Cardiac muscle cell (in vitro differentiated cells and primary cell): ENCODE results near the gene FSTL4. TPM values are rescaled to one million over a fixed set of nuclear protein-coding genes. Genes with fewer than 3 reads are reported as not detected.

Experiments
- DNase-seq, 2 donors: peaks; one replicate each; pipeline versions ENCODE4 v3.0.0 to v3.0.0-alpha.2; 2010 to 2017; ENCODE audit warnings: low read depth in 1 of 2, low spot score in 1 of 2
- H3K27ac ChIP-seq: fragments of 200-600 bp; sonication (generic); 2 replicates; pipeline ENCODE4 v1.5.1; 2016
- H3K27me3 ChIP-seq: fragments of 200-600 bp; sonication (generic); 2 replicates; pipeline ENCODE4 v1.6.0; 2016; ENCODE audit warnings: control low read depth
- H3K36me3 ChIP-seq: fragments of 200-600 bp; sonication (generic); 2 replicates; pipeline ENCODE4 v1.5.1; 2016; ENCODE audit warnings: control low read depth
- H3K4me1 ChIP-seq: fragments of 200-600 bp; sonication (generic); 2 replicates; pipeline ENCODE4 v1.8.1; 2017; ENCODE audit warnings: low read depth, mild to moderate bottlenecking, mixed run types
- H3K4me3 ChIP-seq: fragments of 200-600 bp; sonication (generic); 2 replicates; pipeline ENCODE4 v1.5.1; 2016; ENCODE audit warnings: mild to moderate bottlenecking
- H3K9me3 ChIP-seq: fragments of 200-600 bp; sonication (generic); 2 replicates; pipeline ENCODE4 v1.5.1; 2017; ENCODE audit warnings: low read depth, mild to moderate bottlenecking, control low read depth
- polyA plus RNA-seq: library from polyadenylated mRNA; unstranded; fragments of >200 nt; fragmentation: Nextera tagmentation; extraction: Ambion mirVana; gene quantifications from 2 replicates; pipeline ENCODE4 v1.2.1, GENCODE V29; 2016
- total RNA-seq: library from RNA; depleted of rRNA; stranded (reverse); fragments of >200 nt; gene quantifications from 2 replicates; pipeline ENCODE4 v1.2.3, GENCODE V29; 2016
- TF ChIP-seq, protein P1 (sequence below): IDR thresholded peaks from 2 replicates; pipeline ENCODE4 v1.5.1; 2012; ENCODE audit warnings: low read depth, mild to moderate bottlenecking, low read length

The FSTL4 gene
- total and polyA plus RNA-seq, 2 experiments from 2014 or later: 0.06 TPM; not detected in 1

DNA sequence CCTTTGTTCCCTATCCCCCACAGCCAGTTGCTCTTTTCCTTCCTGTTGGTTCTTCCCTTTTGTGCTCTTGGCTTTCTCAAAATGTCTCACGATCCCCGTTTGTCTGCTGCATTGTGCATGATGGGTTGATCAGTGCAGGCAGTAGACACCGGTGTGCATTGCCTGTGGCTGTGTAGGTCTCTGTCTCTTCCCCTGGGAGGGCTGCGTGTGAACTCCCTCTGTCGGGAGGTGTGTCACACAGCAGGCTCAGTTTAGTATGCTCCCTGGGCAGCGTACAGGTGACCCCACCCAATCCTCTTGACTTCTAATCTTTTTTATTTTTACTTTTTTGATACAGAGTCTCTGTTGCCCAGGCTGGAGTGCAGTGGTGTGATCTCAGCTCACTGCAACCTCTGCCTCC lies 265.3 kb downstream of the FSTL4 start:
- H3K9me3 ChIP-seq: no peaks in the 10 kb centered on the region
- H3K27me3 ChIP-seq: no peaks in the 10 kb centered on the region
- DNase-seq: no peak
- no peaks in the 10 kb centered on the region for H3K4me1 ChIP-seq
- H3K4me3 ChIP-seq: no peak overlapping the region
- H3K36me3 ChIP-seq: no peaks in the 10 kb centered on the region
- TF ChIP-seq, protein P1, sequence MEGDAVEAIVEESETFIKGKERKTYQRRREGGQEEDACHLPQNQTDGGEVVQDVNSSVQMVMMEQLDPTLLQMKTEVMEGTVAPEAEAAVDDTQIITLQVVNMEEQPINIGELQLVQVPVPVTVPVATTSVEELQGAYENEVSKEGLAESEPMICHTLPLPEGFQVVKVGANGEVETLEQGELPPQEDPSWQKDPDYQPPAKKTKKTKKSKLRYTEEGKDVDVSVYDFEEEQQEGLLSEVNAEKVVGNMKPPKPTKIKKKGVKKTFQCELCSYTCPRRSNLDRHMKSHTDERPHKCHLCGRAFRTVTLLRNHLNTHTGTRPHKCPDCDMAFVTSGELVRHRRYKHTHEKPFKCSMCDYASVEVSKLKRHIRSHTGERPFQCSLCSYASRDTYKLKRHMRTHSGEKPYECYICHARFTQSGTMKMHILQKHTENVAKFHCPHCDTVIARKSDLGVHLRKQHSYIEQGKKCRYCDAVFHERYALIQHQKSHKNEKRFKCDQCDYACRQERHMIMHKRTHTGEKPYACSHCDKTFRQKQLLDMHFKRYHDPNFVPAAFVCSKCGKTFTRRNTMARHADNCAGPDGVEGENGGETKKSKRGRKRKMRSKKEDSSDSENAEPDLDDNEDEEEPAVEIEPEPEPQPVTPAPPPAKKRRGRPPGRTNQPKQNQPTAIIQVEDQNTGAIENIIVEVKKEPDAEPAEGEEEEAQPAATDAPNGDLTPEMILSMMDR: no peak
- H3K27ac ChIP-seq: no peak overlapping the region

DNA sequence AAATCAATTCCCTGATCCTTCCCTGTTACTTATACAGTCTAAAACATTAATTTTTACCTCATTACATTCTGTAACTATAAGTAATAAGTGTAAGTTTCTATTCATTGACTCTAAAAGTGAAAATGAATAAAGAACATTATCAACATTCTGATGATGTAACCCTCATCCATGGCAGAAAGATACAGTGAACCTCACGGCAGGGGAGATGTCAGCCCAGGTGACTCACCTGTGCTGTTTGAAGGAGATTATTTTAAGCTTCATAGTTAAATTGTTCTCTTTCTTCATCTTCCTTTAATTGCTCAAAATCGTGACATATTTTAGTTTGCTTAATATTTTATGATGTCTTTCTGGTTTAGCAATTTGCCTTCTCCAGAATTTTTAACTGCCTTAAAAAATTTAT lies 268.1 kb downstream of the FSTL4 start:
- H3K9me3 ChIP-seq: no peaks in the 10 kb centered on the region
- no peak overlapping the region for H3K4me3 ChIP-seq
- H3K27me3 ChIP-seq: no peaks in the 10 kb centered on the region
- TF ChIP-seq, protein P1: no peak
- no peaks in the 10 kb centered on the region for H3K36me3 ChIP-seq
- no peak for DNase-seq
- no peak overlapping the region for H3K27ac ChIP-seq
- no peaks in the 10 kb centered on the region for H3K4me1 ChIP-seq

DNA sequence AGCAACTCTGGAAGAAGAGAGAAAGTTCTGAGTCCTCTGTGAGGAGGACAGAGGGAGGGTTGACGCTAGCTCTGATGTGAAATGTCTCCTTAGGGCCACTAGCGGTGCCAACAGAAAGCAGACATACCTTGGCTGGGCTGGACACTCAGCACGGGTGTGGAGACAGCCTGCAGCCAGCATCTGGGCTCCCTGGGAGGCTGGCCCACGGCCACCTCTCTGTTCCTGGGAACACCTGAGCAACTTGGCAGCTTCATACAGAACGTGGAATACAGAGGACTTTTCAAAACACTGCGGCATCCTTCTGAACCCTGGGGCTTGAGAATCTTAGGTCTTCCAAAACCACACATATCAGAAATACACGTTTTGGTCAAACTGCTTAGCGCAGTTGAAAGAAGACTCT lies 269.1 kb downstream of the FSTL4 start:
- Histone ChIP-seq H3K27ac (no peak overlapping the region), H3K4me1 (no peaks in the 10 kb centered on the region), H3K9me3 (no peaks in the 10 kb centered on the region), H3K36me3 (no peaks in the 10 kb centered on the region), H3K27me3 (no peaks in the 10 kb centered on the region), H3K4me3 (no peak overlapping the region)
- no peak for DNase-seq
- TF ChIP-seq, protein P1: no peak

DNA sequence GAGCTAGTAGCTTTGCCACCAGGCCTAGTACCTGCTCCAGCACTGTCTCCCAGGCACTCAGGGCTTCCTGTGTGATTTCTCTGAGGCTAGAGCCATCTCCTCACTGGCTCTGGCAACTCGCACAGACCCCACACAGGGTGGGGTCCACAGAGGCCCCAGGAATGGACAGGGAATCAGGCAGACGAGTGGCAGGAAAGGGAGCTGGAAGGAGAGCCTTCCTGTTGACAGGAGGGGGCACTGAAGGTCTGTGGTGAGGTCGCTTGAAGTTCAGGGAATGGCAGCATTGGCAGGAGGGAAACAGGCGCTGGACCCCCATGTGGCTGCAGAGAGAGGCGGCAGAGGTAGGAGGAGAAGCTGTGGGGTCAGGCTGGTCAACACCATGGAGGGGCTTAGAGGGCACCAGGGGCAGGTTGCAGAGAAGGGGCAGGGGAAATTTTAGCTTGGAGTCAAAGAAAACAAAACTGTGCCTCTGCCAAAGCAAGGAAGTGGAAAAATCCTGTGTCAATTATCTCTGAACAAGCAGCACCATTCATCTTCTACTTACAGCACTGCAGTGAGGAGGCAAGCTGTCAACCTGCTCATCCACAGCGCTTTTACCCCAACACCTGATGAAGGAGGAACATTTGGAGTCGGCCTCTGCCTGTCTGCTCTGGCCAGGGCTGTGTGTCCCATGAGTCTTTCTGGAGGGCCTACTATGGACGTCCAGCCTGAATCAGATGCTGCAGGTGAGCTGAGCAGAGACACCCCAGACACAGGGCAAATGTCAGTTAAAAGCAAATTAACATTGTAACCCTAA lies 270.2 kb downstream of the FSTL4 start:
- Histone ChIP-seq H3K27me3 (no peaks in the 10 kb centered on the region), H3K4me1 (no peaks in the 10 kb centered on the region), H3K27ac (no peak overlapping the region), H3K36me3 (no peaks in the 10 kb centered on the region), H3K4me3 (no peak overlapping the region), H3K9me3 (no peaks in the 10 kb centered on the region)
- TF ChIP-seq, protein P1: no peak
- no peak for DNase-seq

DNA sequence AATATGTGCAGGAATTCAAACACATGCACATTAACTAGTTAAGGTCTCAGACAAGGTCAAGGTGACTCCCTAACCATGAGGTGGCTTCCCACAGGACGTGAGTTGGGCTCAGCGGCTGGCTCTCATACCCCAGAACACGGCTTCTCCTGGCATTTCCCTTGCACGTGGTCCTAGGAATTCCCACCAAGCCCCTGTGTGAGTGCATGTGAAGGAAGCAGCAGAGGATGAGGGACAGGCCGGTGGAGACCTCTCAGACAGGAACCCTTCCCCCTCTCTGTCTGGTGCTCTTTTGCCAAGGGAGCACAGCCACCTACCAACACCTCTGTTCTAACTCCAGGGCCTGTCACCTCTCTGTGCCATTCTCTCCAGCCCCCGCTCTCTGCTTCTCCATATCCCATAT lies 271.0 kb downstream of the FSTL4 start:
- H3K4me3 ChIP-seq: no peak overlapping the region
- TF ChIP-seq, protein P1: no peak
- no peaks in the 10 kb centered on the region for H3K27me3 ChIP-seq
- H3K4me1 ChIP-seq: no peaks in the 10 kb centered on the region
- DNase-seq: no peak
- H3K27ac ChIP-seq: no peak overlapping the region
- H3K9me3 ChIP-seq: no peaks in the 10 kb centered on the region
- H3K36me3 ChIP-seq: no peaks in the 10 kb centered on the region
